ENCODE data around the gene OR2L3. TPM values are rescaled to one million over a fixed set of nuclear protein-coding genes. Genes with fewer than 3 reads are reported as not detected.
"Not testable (repeated sequence)": the region's sequence is repeated elsewhere in the genome, so short reads cannot be mapped to it uniquely, and the experiment has no call there.

OR2L3 gene, protein sequence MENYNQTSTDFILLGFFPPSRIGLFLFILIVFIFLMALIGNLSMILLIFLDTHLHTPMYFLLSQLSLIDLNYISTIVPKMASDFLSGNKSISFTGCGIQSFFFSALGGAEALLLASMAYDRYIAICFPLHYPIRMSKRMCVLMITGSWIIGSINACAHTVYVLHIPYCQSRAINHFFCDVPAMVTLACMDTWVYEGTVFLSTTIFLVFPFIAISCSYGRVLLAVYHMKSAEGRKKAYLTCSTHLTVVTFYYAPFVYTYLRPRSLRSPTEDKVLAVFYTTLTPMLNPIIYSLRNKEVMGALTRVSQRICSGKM
- total RNA-seq (2014; rRNA removed; shearing (Covaris generic)), result not detected in 2 replicates

DNA sequence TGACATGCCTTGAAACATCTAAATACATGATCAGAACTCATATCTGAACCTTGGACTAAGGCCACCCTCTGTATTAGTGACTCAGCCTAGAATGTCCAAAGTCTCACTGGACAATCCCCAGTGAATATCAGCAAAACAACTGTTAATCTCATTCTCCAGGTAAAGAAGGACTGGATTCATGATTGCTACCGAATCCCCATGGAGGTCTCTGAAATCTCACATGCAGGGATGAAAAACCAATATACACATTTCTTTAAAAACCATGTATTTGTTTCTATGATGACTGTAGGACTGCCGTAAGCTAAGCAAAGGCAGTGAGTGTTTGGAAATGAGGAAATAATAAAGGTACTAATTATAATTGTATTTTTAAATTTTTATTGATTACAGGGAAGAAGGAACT lies at the start of gene OR2L3:
Gene OR2L3, plus strand, starts transcription at position 301 of the 400 bp plus-strand sequence. CDS start 13,846 bp downstream, outside the sequence.
- DNase-seq (ENCODE audit: low spot score), result no peak

DNA sequence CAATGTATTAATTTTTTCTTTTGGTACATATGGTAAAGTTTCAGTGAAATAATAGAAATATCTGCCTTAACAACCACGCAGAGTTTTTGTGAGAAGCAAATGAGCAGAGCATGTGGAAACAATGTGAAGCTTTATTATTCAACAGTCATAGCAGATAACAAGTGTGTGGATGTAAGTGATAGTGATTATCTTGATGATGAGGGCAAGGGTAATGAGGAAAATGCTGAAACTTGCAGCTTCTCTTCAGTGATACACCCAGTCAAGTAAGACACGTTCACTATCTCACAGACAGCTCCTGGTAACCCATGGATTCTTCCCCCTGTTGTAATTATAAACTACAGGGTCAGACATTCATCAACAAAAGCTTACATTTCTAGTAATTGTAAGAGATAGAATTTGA lies 47.8 kb upstream of the OR2L3 start:
- no peak for DNase-seq (ENCODE audit: low spot score)

DNA sequence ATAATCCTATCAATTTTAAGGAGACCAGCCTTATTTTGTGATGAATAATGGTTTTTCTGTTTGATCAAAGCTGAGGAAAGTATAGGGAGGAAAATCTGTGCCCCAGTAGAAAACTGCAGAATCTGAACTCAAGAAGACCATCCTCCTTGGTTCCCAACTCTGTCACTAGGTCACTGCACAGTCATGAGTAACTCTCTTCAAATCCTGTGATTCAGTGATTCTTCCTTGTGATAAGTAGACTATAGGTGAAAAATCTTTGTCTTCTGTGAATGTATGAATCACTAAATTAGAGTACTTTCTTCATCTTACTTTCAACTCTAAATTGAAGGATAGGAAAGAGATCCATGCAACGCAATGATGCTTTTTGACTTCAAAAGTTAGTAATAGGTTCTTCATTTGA lies 46.5 kb upstream of the OR2L3 start:
- DNase-seq (ENCODE audit: low spot score), result no peak

DNA sequence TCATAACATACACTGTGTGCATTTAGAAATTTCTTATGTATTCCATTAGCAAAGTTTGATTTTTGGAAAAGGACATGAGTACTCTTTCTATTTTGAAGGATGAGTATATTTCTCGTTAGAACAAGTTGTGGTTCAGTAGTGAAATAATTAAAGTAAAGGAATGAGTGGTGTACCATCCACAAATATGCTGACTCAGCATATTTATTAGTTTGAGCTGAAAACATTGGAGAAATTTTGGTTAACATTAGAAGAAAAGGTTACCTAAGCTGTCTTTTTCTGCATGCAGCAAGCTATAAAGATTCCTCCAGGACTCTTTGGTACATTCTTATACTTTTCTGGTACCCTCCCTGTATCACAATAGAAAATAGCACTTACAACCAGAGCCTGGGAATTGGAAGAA lies 38.9 kb upstream of the OR2L3 start:
- DNase-seq (ENCODE audit: low spot score), result no peak

DNA sequence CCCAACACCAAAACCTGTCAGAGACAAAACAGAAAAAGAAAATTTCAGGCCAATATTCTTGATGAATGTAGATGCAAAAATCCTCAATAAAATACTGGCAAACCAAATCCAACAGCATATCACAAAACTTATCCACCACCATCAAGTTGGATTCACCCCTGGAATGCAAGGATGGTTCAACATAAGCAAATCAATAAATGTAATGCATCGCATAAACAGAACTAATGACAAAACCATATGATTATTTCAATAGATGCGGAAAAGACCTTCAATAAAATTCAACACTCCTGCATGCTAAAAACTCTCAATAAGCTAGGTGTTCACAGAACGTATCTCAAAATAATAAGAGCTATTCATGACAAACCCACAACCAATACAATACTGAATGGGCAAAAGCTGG lies 37.0 kb upstream of the OR2L3 start:
- DNase-seq (ENCODE audit: low spot score), result no peak

DNA sequence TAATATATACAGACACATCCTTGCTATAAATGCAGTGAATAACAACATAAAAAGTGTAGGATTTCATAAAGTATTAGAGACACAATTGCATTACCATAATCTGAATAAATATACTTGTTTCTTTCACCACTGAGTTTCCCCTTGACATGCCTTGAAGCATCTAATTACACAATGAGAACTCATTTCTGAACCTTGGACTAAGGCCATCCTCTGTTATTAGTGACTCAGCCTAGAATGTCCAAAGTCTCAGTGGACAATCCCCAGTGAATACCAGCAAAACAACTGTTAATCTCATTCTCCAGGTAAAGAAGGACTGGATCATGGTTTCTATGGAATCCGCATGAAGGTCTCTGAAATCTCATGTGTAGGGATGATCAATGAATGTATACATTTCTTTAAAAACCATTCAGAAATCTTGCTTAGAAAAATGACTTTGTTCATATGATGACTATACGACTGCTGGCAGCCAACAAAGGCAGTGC lies 33.4 kb upstream of the OR2L3 start, which contains the start of gene OR2L5:
Gene OR2L5, plus strand, starts transcription at position 432 of the 482 bp plus-strand sequence. CDS start 8,288 bp downstream, outside the sequence.
- no peak for DNase-seq (ENCODE audit: low spot score)

DNA sequence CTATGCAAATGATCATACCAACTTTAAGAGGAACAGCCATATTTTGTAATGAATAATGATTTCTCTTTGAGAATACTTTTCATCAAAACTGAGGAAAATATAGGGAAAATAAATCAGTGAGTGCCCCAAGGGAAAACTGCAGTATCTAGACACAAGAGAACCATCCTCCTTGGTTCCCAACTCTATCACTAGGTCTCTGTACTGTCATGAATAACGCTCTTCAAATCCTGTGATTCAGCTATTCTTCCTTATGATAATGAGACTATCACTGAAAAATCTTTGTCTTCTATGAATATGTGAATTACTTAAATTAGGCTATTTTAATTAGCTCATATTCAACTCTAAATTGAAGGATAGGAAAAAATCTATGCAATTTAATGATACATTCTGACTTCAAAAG lies 30.8 kb upstream of the OR2L3 start:
- no peak for DNase-seq (ENCODE audit: low spot score)

DNA sequence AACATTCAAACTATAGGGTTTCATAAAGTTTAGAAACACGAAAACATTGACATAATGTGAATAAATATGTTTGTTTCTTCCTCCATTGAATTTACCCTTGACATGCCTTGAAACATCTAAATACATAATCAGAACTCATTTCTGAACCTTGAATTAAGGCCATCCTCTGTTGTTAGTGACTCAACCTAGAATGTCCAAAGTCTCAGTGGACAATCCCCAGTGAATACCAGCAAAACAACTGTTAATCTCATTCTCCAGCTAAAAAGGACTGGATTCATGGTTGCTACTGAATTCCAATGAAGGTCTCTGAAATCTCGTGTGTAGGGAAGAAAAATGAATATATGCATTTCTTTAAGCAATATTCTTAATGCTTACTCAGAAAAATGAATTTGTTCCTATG lies 16.9 kb upstream of the OR2L3 start, which contains the start of gene OR2L2:
Gene OR2L2, plus strand, starts transcription at position 301 of the 400 bp plus-strand sequence. CDS start 8,198 bp downstream, outside the sequence.
- DNase-seq (ENCODE audit: low spot score), result no peak

DNA sequence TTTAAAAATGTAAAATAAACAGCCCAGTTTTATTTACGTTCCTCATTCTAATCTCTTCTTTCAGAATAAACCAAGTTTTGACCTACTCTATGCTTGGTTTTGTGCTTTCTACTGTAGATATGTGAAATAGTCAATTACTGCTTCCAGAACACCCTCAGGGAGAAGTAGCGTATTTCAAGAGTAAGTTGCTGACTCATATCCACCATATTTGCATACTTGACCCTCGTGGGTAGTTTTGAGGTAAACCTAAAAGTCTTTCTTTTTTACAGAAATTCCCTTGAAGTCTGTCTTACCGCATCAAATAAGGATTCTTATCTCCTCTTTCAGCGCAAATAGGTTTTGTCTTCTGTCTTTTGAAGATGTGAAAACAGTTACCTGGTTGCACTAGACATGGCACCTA lies 1.4 kb upstream of the OR2L3 start:
- no peak for DNase-seq (ENCODE audit: low spot score)

DNA sequence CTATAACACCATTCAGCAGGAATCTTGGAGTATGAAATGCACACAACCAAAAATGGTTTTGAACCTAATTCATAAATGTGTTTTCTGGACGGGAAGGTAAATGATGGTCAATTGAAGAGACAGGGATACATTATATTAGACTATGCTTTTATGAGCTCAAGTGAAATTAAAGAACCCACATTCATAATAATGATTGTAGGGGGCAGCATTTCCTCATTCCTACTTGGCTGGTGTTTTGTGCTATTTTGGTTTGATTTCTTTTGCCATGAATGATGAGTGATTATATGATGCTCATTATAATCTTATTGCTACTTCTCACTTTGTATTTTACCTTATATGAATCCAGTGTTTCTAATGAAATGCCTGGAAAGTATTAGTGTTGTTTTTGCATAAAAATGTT lies 372 bp downstream of the OR2L3 start:
- no peak for DNase-seq (ENCODE audit: low spot score)

DNA sequence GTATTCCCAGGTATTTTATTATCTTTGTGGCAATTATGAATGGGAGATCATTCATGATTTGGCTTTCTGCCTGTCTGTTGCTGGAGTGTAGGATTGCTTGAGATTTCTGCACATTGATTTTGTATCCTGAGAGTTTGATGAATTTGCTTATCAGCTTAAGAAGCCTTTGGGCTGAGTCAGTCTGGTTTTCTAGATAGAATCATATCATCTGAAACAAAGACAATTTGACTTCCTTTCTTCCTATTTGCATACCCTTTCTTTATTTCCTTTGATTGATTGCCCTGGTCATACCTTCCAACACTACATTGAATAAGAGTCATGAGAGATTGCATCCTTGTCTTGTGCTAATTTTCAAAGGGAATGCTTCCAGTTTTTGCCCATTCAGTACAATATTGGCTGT lies 8.0 kb downstream of the OR2L3 start:
- no peak for DNase-seq (ENCODE audit: low spot score)

DNA sequence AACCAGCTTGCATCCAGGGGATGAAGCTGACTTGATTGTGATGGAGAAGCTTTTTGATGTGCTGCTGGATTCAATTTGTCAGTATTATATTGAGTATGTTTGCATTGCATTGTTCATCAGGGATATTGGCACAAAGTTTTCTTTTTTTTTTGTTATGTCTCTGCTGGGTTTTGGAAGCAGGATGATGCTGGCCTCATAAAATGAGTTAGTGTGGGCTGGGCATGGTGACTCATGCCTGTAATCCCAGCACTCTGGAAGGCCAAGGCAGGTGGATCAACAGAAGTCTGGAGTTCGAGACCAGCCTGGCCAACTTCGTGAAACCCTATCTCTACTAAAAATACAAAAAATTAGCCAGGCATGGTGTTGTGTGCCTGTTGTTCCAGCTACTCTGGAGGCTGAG lies 8.6 kb downstream of the OR2L3 start:
- DNase-seq (ENCODE audit: low spot score), result no peak

DNA sequence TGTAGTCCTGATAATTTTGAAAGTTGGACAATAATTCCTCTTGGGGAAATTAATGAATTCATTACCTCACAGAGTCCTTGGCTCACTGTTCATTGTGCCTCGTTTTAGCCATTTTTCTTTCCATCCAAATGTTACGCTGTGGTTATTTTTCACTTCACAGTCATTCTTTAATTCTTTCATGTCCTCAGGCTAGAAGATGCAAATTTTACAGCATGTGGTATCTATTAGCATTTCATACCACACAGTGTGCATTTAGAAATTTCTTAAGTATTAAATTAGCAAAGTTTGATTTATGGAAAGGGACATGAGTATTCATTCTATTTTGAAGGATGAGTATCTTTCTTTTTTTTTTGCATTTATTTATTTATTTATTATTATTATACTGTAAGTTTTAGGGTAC lies 18.4 kb downstream of the OR2L3 start:
- no peak for DNase-seq (ENCODE audit: low spot score)

DNA sequence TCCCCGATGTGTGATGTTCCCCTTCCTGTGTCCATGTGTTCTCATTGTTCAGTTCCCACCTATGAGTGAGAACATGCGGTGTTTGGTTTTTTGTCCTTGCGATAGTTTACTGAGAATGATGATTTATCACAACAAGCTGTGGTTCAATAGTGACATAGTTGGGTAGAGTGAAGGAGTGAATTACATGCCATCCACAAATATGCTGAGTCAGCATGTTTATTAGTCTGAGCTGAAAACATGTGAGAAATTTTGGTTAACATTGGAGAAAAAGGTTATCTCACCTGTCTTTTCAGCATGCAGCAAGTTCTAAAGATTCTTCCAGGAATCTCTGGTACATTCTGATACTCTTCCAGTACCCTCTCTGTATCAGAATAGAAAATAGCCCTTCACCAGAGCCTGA lies 19.0 kb downstream of the OR2L3 start:
- DNase-seq (ENCODE audit: low spot score), result no peak

DNA sequence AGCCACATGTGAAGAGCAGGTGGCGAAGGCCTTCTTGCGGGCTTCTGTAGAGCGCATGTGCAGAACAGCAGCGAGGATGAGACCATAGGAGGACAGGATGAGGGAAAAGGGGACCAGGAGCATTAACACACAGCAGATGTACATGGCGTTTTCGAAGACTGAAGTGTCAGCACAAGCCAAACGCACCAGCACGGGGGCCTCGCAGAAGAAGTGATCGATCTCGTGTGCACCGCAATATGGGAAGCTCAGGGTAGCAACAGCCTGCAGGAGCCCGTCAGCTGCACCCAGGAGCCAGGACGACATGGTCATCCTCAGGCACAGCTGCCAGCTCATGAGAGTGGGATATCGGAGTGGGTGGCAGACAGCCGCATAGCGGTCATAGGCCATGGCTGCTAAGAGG lies 37.2 kb downstream of the OR2L3 start:
- DNase-seq (ENCODE audit: low spot score), result not testable (repeated sequence)

DNA sequence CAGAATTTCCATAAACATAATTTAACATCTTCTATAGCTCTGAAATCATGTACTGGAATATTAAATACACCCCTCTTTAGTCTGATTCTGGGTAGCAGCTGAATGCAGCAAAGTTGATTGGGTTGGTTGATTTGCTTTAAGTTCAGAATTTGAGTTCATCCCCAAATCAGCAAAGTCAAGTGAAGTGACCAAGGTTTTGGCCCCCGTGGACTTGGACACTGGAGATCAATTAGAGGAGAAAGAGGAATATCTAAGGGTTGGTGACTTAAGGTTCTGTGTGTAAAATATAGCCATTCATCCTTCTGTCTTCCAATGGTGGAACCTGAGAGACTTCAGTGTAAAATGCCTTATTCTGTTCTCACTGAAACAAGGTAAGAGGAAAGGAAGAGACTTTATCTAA lies 48.2 kb downstream of the OR2L3 start, which contains the start of gene OR2L13:
Gene OR2L13, plus strand, starts transcription at position 301 of the 400 bp plus-strand sequence. CDS start 4,192 bp downstream, outside the sequence.
- no peak for DNase-seq (ENCODE audit: low spot score)

DNA sequence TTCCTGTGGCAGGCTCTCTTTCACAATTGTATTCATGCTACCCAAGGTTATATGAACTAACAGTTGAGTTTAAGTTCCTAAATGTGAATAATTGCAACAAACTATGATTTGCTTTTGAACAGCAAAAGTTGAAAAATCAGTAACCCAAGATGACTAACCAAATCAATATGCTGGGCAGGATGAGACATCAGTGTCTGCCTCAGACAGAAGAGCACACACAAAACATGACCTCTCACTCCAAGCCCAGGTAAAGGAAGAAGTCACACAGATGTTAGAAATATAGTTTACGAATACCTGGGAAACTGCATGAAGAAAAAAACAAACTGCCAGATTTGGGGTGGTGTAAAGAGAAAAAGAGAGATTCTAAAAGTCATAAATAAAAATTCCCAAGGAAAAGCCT lies 51.9 kb downstream of the OR2L3 start:
- no peak for DNase-seq (ENCODE audit: low spot score)

DNA sequence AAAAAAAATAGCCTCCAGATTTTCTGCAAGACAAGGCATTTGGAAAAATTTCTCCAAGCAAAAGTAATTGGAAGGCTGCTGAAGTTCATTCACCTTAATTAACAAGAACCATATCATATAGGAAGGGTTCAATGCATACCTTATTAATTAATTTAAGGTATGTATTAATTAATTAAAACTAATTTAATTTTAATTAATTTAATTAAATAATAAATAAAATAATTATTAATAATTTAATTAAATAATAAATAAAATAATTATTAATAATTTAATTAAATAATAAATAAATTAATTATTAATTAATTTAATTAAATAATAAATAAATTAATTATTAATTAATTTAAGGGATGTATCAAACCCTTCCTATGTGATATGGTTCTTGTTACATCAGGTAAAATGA lies 56.2 kb downstream of the OR2L3 start:
- no peak for DNase-seq (ENCODE audit: low spot score)

DNA sequence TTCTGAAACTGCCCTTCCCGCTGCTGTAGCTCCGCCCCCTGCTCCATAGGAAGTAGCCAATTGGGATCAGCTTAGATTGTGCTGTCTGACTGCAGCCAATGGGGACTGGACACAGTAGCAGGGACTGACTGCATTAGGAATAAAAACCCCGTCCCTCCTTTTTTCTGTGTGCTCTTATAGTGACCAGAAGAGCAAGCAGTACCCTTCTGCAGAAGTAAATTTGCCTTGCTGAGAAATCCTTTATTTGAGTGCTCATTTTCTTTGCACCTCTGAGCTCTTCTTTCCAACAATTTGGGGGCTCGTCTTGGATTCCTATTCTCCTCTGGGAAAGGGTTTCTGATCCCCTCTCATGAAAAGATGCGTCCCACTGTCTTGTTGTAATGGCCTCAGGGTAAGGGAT lies 64.5 kb downstream of the OR2L3 start:
- no peak for DNase-seq (ENCODE audit: low spot score)

Data from H4 (cell line).